HepG2 (cell line): ENCODE results near the gene ZBTB7B. TPM values are rescaled to one million over a fixed set of nuclear protein-coding genes. Genes with fewer than 3 reads are reported as not detected.

Experiments
- ESRRA ChIP-seq: sonication (generic); formaldehyde crosslinking; IDR thresholded peaks from 2 replicates; pipeline ENCODE4 v1.5.1; 2020; ENCODE audit warnings: mild to moderate bottlenecking, low read depth, missing genetic modification reagents
- FOXO1 ChIP-seq: sonication (generic); formaldehyde crosslinking; IDR thresholded peaks from 2 replicates; pipeline ENCODE4 v1.4.0; 2020; ENCODE audit warnings: missing genetic modification reagents
- HNRNPK ChIP-seq: fragments of 200-400 bp; formaldehyde crosslinking; IDR thresholded peaks from 2 replicates; pipeline ENCODE4 v1.6.1; 2018; ENCODE audit warnings: low read length, low read depth, moderate library complexity, mild to moderate bottlenecking; ENCODE audit not compliant: poor library complexity, severe bottlenecking
- KDM5A ChIP-seq: fragments of 200-600 bp; sonication (generic); IDR thresholded peaks from 2 replicates; pipeline ENCODE4 v1.7.0; 2018; ENCODE audit warnings: antibody characterized with exemption, mild to moderate bottlenecking, low read length, borderline replicate concordance
- NR2F2 ChIP-seq: IDR thresholded peaks from 2 replicates; pipeline ENCODE4 v1.6.1; 2012; ENCODE audit warnings: low read depth, inconsistent platforms, borderline replicate concordance
- RCOR2 ChIP-seq: IDR thresholded peaks from 2 replicates; pipeline ENCODE4 v1.6.1; 2016; ENCODE audit warnings: missing biosample characterization, missing genetic modification reagents
- RFX1 ChIP-seq: fragments of 450-650 bp; IDR thresholded peaks from 2 replicates; pipeline ENCODE4 v1.6.1; 2017
- RXRB ChIP-seq: IDR thresholded peaks from 2 replicates; pipeline ENCODE4 v1.6.1; 2016; ENCODE audit warnings: borderline replicate concordance, missing genetic modification reagents, missing compliant biosample characterization
- SIN3A ChIP-seq: IDR thresholded peaks from 2 replicates; pipeline ENCODE4 v1.6.1; 2011; ENCODE audit warnings: low read depth, mild to moderate bottlenecking, control low read depth, low read length, borderline replicate concordance
- SYNCRIP ChIP-seq: fragments of 200-400 bp; formaldehyde crosslinking; IDR thresholded peaks from 2 replicates; pipeline ENCODE4 v1.6.1; 2018; ENCODE audit warnings: mild to moderate bottlenecking, low read depth, low read length; ENCODE audit not compliant: insufficient read depth
- YY1 ChIP-seq: IDR thresholded peaks from 2 replicates; pipeline ENCODE4 v1.6.1; 2011; ENCODE audit warnings: low read length, low read depth, moderate library complexity, mild to moderate bottlenecking; ENCODE audit not compliant: insufficient read depth, insufficient replicate concordance
- ZBTB43 ChIP-seq: sonication (generic); formaldehyde crosslinking; conservative IDR thresholded peaks from 2 replicates; pipeline ENCODE4 v1.4.0; 2020; ENCODE audit warnings: missing genetic modification reagents
- ZMYM2 ChIP-seq: sonication (generic); formaldehyde crosslinking; IDR thresholded peaks from 2 replicates; pipeline ENCODE4 v1.8.0; 2022; ENCODE audit warnings: mild to moderate bottlenecking, missing genetic modification reagents
- ZMYM3 ChIP-seq: sonication (generic); formaldehyde crosslinking; IDR thresholded peaks from 2 replicates; pipeline ENCODE4 v1.5.1; 2020; ENCODE audit warnings: mild to moderate bottlenecking, missing genetic modification reagents
- ZNF557 ChIP-seq: sonication (generic); formaldehyde crosslinking; IDR thresholded peaks from 2 replicates; pipeline ENCODE4 v1.4.0; 2020; ENCODE audit warnings: missing genetic modification reagents
- ZNF598 ChIP-seq: sonication (generic); formaldehyde crosslinking; IDR thresholded peaks from 2 replicates; pipeline ENCODE4 v1.5.1; 2020; ENCODE audit warnings: mild to moderate bottlenecking, missing genetic modification reagents, borderline replicate concordance
- ZNF850 ChIP-seq: sonication (generic); formaldehyde crosslinking; conservative IDR thresholded peaks from 2 replicates; pipeline ENCODE4 v1.9.0; 2021; ENCODE audit warnings: mild to moderate bottlenecking, missing genetic modification reagents
- polyA plus RNA-seq, 8 experiments: library from polyadenylated mRNA; depleted of rRNA in 3 of 8; stranded (reverse) in 7 of 8; unstranded in 1 of 8; fragments of >200 nt; fragmentation: Illumina TruSeq in 4 of 8; extraction: Trizol in 4 of 8; gene quantifications; 2 replicates each; pipeline versions ENCODE4 v1.2.1 to v1.2.3, GENCODE V29; 2011 to 2016; ENCODE audit warnings: low read depth in 4 of 8, missing spikeins in 1 of 8, mixed read lengths in 1 of 8; ENCODE audit not compliant: insufficient read depth in 1 of 8
- total RNA-seq, 5 experiments: library from RNA; depleted of rRNA; stranded (reverse); fragments of >200 nt; fragmentation: Illumina TruSeq; extraction: Trizol; gene quantifications; 2 replicates each; pipeline ENCODE4 v1.2.3, GENCODE V29; 2016; ENCODE audit warnings: low read depth in 1 of 5
- TF ChIP-seq, protein P1 (sequence below): sonication (generic); formaldehyde crosslinking; IDR thresholded peaks from 2 replicates; pipeline ENCODE4 v1.5.1; 2020; ENCODE audit warnings: mild to moderate bottlenecking, missing genetic modification reagents, moderate library complexity
- TF ChIP-seq, protein P2 (sequence below): sonication (generic); formaldehyde crosslinking; IDR thresholded peaks from 2 replicates; pipeline ENCODE4 v1.5.0; 2020; ENCODE audit warnings: mild to moderate bottlenecking, missing genetic modification reagents
- TF ChIP-seq, protein P3 (sequence below): sonication (generic); formaldehyde crosslinking; IDR thresholded peaks from 2 replicates; pipeline ENCODE4 v1.5.1; 2020; ENCODE audit warnings: mild to moderate bottlenecking, missing genetic modification reagents, borderline replicate concordance
- TF ChIP-seq, protein P4 (sequence below): IDR thresholded peaks from 2 replicates; pipeline ENCODE4 v1.6.1; 2016; ENCODE audit warnings: low read depth

The ZBTB7B gene
- total and polyA plus RNA-seq, 2 of the 13 experiments (the other 11 are each of a cell fraction or from before 2014, with no cell fraction given): 15.5 to 17.5 TPM

DNA sequence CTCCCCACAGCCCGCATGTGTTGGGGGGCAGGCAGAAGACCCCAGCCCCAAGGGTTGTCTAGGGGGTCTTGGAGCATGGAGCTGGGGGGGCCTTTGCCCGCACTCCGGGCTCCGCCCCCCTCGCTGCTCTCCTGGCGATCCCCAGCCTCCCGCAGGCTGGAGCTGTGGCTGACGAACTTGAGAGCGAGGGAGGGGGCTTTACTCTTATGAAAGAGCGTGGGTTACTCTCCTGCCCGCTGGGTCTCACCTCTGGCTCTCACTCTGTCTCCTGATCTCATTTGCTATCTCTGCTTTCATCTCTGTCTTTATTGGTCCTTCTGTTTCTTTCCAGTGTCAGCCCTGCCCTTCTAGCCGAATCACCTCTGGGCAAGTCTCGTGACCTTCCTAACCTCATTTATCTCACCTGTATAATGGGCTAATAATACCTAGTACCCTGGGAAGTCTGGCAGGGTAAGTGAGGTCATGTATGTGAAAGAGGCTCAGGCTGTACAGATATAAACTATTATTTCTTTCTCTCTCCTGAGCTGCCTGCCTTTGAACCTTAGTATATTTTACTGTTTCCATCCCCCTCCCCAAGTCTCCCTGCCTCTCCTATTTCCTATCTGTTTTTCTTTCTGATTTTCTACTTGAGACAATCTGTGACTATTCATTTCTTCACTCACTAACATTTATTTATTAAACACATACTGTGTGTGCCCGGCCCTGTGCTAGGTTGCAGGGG lies 61.7 kb downstream of the ZBTB7B start (continued):
- peak; percentile 11 for TF ChIP-seq HNRNPK
- TF ChIP-seq NR2F2: 0 out of 2 replicates have a peak, but pooled peaks have one; percentile 11
- peak; percentile 7 for TF ChIP-seq YY1
- TF ChIP-seq ZMYM3 (CRISPR knock-in tag): peak; percentile 97
- TF ChIP-seq ZBTB43: no peak
- TF ChIP-seq ZMYM2: peak; percentile 61; the same call in 1 of the 2 replicates
- TF ChIP-seq RCOR2 (CRISPR knock-in tag): peak; percentile 52; the same call in 1 of the 2 replicates
- TF ChIP-seq SIN3A: peak; percentile 59; the same call in 1 of the 2 replicates
- TF ChIP-seq ZNF598 (CRISPR knock-in tag): no peak
- TF ChIP-seq RXRB: peak; percentile 1; the same call in 1 of the 2 replicates
- TF ChIP-seq, protein P1, sequence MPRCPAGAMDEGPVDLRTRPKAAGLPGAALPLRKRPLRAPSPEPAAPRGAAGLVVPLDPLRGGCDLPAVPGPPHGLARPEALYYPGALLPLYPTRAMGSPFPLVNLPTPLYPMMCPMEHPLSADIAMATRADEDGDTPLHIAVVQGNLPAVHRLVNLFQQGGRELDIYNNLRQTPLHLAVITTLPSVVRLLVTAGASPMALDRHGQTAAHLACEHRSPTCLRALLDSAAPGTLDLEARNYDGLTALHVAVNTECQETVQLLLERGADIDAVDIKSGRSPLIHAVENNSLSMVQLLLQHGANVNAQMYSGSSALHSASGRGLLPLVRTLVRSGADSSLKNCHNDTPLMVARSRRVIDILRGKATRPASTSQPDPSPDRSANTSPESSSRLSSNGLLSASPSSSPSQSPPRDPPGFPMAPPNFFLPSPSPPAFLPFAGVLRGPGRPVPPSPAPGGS (CRISPR knock-in tag): 0 out of 2 replicates have a peak, but pooled peaks have one; percentile 8
- no peak for TF ChIP-seq RFX1
- TF ChIP-seq ZNF850 (CRISPR knock-in tag): no peak
- no peak for TF ChIP-seq SYNCRIP
- TF ChIP-seq FOXO1 (CRISPR knock-in tag): no peak
- TF ChIP-seq ESRRA (CRISPR knock-in tag): peak; percentile 65; the same call in 1 of the 2 replicates
- TF ChIP-seq, protein P2, sequence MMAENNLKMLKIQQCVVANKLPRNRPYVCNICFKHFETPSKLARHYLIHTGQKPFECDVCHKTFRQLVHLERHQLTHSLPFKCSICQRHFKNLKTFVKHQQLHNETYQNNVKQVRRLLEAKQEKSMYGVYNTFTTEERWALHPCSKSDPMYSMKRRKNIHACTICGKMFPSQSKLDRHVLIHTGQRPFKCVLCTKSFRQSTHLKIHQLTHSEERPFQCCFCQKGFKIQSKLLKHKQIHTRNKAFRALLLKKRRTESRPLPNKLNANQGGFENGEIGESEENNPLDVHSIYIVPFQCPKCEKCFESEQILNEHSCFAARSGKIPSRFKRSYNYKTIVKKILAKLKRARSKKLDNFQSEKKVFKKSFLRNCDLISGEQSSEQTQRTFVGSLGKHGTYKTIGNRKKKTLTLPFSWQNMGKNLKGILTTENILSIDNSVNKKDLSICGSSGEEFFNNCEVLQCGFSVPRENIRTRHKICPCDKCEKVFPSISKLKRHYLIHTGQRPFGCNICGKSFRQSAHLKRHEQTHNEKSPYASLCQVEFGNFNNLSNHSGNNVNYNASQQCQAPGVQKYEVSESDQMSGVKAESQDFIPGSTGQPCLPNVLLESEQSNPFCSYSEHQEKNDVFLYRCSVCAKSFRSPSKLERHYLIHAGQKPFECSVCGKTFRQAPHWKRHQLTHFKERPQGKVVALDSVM: no peak
- TF ChIP-seq, protein P3, sequence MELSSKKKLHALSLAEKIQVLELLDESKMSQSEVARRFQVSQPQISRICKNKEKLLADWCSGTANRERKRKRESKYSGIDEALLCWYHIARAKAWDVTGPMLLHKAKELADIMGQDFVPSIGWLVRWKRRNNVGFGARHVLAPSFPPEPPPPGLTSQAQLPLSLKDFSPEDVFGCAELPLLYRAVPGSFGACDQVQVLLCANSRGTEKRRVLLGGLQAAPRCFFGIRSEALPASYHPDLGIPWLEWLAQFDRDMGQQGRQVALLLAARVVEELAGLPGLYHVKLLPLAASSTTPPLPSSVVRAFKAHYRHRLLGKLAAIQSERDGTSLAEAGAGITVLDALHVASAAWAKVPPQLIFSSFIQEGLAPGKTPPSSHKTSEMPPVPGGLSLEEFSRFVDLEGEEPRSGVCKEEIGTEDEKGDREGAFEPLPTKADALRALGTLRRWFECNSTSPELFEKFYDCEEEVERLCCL (CRISPR knock-in tag): no peak
- peak; percentile 45 for TF ChIP-seq KDM5A
- no peak for TF ChIP-seq ZNF557
- TF ChIP-seq, protein P4, sequence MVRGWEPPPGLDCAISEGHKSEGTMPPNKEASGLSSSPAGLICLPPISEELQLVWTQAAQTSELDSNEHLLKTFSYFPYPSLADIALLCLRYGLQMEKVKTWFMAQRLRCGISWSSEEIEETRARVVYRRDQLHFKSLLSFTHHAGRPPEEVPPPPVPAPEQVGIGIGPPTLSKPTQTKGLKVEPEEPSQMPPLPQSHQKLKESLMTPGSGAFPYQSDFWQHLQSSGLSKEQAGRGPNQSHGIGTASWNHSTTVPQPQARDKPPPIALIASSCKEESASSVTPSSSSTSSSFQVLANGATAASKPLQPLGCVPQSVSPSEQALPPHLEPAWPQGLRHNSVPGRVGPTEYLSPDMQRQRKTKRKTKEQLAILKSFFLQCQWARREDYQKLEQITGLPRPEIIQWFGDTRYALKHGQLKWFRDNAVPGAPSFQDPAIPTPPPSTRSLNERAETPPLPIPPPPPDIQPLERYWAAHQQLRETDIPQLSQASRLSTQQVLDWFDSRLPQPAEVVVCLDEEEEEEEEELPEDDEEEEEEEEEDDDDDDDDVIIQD: no peak
